GM21360 (cell line): ENCODE data around the gene DDB1.

Experiments used
- ATAC-seq: cut with Tn5 transposase; IDR thresholded peaks from one replicate; pipeline ENCODE4 v1.9.1; 2021; ENCODE audit warnings: mild to moderate bottlenecking, moderate library complexity; ENCODE audit not compliant: unreplicated experiment

DDB1 gene

DNA sequence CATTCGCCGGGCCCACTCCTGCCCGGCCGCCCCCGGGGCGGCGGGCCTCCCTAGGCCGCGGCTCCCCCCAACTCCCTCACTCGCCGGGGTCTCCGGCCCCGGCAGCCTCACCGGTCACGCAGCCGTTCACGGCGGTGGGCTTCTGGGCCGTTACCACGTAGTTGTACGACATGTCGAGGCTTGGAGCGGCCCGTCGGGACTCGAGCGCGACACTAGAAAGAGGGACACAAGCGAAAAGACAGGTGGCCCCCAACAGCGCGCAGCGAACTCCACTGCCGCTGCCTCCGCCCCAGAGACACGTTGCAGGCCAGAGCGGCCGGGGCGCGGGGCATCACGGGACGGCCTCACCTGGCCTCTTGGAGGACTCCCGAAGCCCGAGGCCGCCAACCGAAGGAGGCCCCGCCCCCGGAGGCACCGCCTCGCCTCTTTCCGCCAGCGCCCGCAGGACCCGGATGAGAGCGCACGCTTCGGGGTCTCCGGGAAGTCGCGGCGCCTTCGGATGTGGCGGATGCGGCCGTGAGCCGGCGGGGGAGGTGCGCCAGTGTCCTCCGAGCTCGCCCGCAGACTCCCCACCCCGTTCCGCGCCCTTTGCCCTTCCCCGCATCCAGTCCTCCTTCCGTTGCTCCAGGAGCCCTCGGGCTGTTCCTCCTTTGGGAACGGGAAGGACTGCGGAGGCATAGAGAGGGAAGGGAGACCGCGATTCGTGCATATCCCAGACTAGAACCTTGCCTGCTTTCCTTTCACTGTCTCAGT lies at the start of gene DDB1, which contains the start of gene TKFC:
DDB1 (minus strand) TSS at position 309 of the 753 bp plus-strand sequence; CDS start at position 172, 137 bp downstream.
TKFC (plus strand) TSS at position 432 of the 753 bp plus-strand sequence. CDS start 1,501 bp downstream, outside the sequence.
- peak; percentile 86 for ATAC-seq

DNA sequence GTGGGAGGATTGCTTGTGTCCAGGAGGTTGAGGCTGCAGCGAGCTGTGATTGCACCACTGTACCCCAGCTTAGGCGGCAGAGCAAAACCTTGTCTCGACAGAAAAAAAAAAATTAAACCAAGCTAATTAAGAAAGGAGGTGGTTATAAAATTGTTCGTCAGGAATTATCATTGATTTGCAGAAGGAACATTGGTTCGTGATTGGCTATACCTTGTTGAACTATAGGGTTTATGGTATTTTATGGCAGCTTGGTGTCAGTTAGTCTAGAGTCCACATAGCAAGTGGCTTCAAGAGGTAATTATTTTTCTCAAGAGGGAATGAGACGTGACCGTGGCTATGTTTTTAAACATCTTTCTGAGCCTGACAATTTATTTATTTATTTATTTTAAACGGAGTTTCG lies 48.0 kb upstream of the DDB1 start:
- no peak for ATAC-seq

DNA sequence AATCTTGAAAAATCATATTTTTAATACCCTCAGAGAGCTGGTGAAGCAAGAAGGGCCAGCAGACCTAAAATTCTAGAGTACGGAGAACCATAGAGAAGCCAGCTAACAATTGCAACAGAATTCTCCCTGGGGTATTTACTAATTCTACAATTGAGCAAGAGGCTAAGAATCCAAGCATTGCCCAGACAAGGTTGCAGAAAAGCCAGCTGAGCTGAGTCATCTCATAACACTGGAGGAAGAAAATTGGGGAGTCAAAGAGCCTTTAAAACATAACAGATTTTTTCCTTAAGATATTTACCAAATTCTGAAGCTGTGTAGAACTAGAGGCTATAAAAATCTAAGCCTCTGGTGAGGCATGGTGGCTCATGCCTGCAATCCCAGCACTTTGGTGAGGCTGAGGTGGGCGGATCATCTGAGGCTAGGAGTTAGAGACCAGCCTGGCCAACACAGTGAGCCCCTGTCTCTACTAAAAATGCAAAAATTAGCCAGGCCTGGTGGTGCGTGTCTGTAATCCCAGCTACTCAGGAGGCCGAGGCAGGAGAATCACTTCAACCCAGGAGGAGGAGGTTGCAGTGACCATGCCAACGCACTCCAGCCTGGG lies 45.9 kb upstream of the DDB1 start:
- no peak for ATAC-seq

DNA sequence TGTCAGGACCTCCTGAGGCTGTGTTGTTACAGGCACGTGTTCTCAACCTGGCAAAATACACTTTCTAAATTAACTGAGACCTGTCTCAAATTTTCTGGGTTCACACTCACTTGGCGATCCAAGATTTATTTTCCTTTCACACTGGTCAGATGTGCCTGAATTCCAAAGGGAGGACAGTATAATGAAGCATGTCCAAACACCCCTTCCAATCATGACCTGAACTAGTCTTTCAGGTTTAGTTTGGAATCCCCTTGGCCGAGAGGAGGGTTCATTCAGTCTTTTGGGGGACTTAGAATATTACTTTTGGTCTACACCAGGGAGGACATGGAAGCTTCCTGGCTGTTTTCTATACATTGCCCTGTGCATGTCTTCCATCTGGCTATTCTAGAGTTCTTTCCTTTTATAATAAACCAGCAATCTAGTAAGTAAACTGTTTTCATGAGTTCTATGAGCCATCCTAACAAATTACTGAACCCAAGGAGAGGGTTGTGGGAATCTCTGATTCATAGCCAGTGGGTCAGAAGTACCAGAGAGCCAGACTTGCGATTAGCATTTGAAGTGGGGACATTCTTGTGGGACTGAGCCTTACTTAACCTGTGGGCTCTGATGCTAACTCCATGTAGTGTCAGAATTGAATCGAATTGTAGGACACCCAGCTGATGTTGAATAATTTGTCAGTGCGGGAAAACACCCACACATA lies 44.7 kb upstream of the DDB1 start:
- ATAC-seq, result no peak

DNA sequence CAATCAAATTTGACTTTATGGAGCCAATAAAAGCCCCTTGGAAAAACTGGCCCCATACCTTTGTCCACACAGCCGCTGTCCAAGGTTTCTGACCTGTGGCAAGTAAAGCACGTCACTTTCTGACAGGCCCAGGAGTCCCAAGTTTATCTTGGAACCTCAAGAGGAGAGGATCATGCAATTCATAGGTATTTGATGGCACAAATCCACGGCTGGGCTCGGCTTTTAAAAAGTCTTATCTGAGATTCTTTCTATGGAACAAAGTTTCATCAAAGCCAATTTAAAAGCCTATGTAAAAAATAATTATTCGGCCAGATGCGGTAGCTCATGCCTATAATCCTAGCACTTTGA lies 42.8 kb upstream of the DDB1 start:
- no peak for ATAC-seq

DNA sequence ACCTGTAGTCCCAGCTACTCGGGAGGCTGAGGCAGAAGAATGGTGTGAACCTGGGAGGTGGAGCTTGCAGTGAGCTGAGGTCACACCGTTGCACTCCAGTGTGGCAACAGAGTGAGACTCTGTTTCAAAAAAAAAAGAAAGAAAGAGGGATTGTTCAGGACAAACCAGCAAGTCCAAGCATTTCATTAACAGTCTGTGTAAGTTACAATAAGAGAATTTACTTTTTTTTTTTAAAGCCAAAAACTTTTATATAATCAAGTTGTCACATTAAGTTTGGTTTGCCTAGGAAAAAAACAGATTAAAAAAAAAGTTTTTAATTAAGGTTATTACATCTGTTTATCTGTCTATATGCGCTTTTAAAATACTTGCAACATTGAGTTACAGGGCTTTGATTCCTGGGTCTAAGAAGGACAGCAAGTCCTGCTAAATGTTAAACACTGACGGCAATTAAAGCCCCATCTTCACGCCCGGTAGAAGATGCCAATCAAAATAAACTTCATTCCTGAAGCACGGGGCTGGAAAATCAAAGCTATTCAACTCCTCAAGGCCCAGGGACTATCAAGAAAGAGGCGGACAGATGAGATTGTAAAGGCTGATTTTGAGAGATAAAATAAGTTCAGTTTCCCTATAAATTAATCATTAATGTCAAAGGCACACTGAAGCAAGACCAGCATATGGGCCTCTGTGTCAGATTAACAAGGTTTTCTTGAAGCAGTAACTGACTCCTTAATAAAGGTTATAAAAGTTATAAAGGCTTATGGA lies 39.9 kb upstream of the DDB1 start:
- no peak for ATAC-seq

DNA sequence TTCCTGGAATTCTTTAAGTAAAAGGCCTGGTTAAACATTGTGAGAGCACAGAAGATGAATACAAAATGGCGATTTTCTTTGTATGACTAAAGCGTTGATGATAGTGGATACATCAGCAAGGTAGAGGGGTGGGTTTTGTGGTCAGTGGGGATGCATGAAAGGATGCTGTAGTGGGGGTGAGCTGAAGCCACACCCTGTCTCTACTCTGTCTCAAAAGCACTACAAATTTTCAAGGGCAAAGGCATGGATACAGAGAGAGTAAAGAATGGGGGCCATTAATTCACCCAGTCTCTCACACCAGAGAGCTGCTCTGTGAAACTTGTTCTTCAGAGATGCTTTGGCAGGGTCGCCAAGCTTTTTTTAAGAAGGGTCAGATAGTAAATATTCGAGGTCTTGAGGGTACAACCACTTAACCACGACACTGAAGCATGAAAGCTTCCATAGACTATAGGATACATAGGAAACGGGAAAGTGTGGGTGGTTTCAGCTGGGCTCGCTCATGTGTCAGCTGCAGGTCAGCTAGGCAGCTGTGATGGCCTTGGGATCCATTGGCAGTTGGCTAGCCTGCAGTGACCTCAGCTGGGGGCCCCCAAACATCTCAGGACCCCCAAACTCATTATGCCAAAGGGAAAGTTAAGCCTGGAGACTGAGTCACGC lies 37.6 kb upstream of the DDB1 start:
- no peak for ATAC-seq

DNA sequence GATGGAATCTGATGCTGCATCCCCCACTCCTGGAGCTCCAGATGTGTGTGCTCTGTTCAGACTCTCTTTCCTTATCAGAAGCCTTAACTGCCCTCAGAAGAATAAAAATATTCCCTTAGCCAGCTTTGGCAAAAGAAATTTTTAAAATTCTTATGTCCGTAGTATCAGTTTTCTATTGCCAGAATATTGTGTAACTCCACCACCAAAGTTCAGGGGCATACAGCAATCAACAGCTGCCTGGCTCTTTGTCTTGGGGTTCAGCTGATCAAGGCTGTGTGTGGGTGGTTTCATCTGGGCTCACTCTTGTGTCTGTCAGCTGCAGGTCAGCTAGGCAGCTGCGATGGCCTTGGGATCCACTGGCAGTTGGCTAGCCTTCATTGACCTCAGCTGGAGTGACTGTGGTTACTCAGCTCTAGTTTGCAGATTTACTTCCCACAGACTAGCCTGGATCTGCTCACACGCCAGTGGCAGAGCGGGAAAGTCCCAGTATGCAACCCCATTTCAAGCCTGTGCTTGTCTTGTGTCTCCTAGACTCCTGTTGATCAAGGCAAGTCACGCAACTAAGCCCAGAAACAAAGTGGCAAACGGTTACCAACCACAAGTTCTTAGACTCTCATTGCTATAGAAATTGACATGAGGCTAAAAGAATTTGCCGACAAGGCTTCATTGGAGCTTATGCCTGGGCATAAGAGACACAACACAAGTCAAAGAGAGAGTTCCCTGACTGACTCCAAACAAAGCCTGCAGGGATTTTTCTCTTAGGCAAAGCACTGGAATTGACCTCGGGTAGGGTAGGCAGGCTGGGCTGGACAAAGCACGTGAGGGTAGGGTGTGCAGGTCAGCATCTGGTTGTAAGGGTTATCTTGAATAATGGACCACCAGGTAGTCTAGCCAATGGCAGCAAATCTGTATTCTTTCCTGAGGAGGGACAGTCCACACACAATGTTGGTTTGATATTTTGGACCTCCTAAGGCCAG lies 36.8 kb upstream of the DDB1 start:
- ATAC-seq, result no peak

DNA sequence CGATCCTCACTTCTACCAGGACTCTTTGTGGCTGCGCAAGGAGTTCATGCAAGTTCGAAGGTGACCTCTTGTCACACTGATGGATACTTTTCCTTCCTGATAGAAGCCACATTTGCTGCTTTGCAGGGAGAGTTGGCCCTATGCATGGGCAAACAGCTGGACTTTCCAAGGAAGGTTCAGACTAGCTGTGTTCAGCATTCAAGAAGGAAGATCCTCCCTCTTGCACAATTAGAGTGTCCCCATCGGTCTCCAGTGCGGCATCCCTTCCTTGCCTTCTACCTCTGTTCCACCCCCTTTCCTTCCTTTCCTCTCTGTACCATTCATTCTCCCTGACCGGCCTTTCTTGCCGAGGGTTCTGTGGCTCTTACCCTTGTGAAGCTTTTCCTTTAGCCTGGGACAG lies 35.7 kb upstream of the DDB1 start:
- ATAC-seq, result no peak

DNA sequence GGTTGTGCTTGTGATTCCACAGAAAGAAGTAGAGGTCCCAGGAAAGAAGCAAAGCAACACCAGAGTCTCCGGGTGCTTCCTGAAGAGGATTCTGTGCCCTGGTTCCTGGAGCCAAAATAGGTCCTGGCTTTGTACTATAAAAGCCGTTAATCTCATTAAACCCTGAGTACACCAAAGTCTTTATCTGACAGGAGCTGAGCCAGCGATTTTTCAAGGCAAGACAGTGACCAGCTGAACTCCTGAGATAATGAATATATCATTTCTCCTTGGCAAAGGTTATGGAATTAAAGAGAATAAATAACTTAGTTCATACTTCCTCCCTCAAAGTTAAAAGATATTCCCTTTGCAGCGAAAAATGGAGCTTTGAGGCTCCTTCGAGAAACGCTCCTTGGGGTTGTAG lies 34.5 kb upstream of the DDB1 start:
- ATAC-seq, result no peak

DNA sequence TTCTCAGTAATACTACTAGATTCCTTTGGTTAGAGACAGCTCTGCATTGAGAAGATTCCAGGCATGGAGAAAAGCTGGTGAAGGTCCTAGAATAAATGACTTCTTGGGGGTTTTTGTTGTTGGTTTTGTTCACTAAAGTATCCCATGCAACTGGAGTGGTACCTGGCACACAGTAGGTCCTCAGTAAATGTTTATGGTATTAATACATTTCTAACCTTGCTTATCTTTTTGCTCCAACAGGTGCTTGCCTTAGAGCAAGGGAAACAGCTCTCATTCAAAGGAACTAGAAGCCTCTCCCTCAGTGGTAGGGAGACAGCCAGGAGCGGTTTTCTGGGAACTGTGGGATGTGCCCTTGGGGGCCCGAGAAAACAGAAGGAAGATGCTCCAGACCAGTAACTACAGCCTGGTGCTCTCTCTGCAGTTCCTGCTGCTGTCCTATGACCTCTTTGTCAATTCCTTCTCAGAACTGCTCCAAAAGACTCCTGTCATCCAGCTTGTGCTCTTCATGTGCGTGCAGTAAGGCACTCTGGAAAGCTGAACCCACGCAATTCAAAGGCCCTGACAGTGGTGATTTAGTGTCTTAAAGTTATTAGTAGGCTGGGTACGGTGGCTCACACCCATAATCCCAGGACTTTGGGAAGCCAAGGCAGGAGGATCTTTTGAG lies 31.2 kb upstream of the DDB1 start:
- no peak for ATAC-seq

DNA sequence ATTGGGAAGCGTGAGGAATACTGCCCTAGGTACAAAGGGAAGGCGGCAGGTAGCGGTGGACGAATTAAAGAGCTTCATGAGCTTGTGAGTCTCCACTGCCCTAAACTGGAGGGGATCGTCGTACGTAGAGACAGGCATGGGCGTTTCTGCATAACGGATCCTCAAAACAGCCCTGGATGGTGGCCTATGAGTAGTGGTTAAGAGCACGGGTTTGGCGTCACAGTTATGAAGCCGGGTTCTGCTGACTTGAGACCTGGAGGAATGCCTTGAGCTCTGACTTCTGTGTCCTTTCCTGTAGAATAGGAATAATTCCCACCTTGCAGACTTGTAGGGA lies 29.6 kb upstream of the DDB1 start:
- ATAC-seq, result no peak

DNA sequence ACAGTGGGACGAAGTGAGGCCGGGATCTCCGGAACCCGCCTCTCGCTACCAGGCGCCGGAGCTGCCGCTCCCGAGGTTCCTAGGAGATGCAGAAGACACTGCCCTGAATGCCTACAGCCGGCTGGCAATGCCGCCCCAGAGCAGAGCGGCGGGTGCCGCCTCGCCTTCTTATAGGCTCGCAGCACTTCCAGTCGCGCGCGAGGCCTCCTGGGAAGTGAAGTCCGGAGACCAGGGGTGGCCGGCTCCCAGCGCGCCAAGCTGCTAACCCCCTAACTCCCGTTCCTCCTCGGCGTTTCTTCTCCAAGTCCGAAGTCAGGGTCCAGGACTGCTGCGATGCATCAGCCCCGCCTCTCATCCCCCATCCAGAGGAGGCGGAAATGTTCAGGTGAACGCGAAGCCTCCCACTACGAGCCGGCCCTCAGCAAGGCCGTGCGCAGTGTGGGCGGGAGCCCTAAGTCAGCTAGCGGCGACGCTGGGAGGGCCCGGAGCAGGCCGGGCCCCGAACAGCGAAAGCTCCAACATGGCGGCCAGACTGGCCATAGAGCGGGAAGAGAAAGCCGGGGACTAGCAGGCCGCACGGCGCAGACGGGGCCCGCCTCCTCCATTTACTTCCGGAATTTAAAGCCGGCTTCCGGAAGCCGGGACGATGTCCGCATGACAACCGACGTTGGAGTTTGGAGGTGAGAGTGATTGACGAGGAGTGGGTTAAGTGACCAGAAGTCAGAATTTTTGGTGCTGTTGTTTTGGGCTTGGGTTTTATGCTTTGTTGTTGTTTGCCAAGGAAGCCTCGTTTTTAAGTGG lies 29.0 kb upstream of the DDB1 start, which contains the start of the genes CYB561A3 and TMEM138:
CYB561A3 (minus strand) TSS at position 142 of the 801 bp plus-strand sequence. CDS start 5,169 bp downstream, outside the sequence.
TMEM138 (plus strand) TSS at position 634 of the 801 bp plus-strand sequence. CDS start 2,017 bp downstream, outside the sequence.
- peak; percentile 69 for ATAC-seq

DNA sequence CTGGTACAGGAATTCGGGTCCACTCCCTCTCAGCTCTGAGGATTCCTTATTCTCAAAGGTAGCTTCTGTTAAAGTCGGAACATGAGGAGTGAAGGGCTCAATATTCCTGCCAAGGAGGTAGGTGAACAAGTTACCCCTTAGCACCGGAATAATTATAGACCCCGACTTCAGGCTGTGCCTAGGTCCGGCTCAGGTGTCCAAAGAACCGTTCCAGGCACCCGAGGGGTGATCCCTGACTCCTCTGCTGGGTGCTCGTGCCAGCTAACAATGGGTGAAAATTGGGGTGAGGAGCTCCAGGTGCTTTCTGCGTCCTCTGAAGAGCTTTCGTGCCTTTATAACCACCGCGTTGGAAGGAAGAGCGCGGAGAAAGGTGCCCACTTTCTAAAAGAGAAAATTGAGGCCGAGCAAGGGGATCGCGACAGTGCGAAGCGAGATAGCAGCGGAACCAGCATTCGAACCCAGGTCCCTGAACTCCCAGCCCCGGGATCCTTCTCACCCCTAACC lies 28.4 kb upstream of the DDB1 start:
- no peak for ATAC-seq

DNA sequence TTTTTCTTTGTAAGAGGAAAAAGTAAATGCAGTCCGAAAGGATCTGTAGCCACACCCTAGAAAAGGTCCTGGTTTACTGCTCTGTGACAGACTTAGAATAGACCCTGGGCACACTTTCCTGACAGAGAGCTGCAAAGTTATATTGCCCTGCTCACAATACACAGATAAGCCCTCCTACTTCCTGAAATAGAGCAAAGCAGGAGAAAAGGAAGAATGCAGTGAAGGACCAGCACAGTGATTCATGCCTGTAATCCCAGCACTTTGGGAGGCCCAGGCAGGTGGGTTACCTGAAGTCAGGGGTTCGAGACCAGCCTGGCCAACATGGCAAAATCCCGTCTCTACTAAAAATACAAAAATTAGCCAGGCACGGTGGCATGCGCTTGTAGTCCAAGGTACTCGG lies 26.6 kb upstream of the DDB1 start:
- no peak for ATAC-seq

DNA sequence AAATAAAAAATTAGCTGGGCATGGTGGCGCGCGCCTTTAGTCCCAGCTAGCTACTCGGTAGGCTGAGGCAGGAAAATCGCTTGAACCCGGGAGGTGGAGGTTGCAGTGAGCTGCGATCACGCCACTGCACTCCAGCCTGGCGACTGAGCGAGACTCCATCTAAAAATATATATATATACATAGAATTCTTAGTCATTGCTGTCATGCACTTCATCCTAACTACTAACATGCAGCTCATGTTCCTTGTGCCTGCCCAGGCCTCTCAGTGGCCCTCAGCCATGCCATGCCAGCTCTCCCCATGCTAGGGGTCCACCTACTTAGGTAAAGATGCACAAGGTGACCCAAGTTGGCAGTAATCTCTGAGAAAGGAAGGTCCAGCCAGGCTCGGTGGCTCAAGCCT lies 25.7 kb upstream of the DDB1 start:
- no peak for ATAC-seq

DNA sequence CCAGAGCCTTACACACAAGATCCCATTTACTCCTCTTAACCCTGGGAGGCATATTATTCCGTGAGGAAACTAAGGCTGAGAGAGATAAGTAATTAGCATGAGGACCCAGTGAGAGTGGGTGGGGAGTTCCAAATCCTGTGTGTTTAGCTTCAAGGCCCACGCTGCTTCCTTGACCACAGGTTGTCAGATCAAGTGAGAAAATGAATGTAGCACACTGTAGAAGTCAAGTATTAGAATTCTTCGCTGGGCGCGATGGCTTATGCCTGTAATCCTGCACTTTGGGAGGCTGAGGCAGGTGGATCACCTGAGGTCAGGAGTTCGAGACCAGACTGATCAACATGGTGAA lies 25.0 kb upstream of the DDB1 start:
- no peak for ATAC-seq
